Suppressor macrophage treated with lipopolysaccharide for 1 hour (primary cell): ENCODE results near the gene UBE2G2.
A peak's percentile ranks its signal among the peaks of the same experiment; 100 is the strongest.

ENCODE experiments used
- DNase-seq, 3 donors: peaks; one replicate each; pipeline ENCODE4 v3.0.0-alpha.2; 2020 to 2022

Gene UBE2G2

GRCh38 chr21:44814498-44815023, 12.9 kb upstream of the UBE2G2 start:
- no peak for DNase-seq

GRCh38 chr21:44813727-44814126, 12.1 kb upstream of the UBE2G2 start:
- no peak for DNase-seq

DNA sequence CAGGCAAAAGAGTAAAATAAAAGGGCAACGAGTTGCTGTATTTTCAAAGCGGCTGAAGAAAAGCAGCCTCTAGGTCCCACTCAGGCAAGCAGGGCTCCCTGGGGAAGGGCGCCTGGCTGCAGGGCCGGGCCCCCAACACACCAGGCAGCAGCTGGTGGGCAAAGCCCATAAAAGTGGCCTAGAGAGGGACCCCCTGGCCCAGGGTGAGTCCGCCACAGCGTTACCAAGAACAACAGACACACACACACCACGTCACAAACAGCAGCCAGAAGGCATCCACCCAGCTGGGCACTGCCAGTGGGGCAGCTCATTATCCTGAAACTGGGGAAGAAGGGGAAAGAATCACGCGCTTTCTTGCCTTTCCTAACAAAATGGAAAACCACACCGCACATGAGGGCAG, 11.5 kb upstream of the UBE2G2 start:
- DNase-seq: no peak

- DNase-seq: no peak
Observed at GRCh38 chr21:44812640-44813039, 11.0 kb upstream of the UBE2G2 start.

- no peak for DNase-seq
Observed at GRCh38 chr21:44810779-44811178, 9.2 kb upstream of the UBE2G2 start.

GRCh38 chr21:44805859-44806258, 4.2 kb upstream of the UBE2G2 start:
- no peak for DNase-seq

DNA sequence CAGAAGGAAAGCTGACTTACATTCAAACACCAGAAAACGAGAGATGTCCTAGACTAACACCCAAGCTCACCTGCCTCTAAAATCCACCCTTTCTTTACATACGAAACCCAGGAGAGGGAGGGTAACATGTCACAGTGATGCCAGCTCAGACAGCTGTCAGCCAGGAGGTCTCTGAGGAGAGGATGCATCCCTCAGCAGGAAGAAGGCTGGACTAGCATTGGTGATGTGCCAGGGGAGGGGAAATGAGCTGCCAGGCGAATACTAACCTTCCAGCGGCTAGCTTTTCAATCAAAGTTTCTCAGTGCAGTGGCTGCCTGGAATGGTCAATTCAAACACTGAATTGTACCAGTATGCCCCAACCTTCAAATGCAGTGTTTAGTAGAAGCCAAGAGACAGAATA, 3.6 kb upstream of the UBE2G2 start:
- no peak for DNase-seq

- no peak for DNase-seq
Observed at GRCh38 chr21:44804762-44805161, 3.1 kb upstream of the UBE2G2 start.

- no peak for DNase-seq
Observed at GRCh38 chr21:44803651-44804050, 2.0 kb upstream of the UBE2G2 start.

- DNase-seq: peak in 1 of 3 donors; percentile 13
Observed at GRCh38 chr21:44802396-44803153, 955 bp upstream of the UBE2G2 start.

GRCh38 chr21:44800971-44801467, 601 bp downstream of the UBE2G2 start:
- peak; percentile 28 to 44 (median 42) for DNase-seq

DNA sequence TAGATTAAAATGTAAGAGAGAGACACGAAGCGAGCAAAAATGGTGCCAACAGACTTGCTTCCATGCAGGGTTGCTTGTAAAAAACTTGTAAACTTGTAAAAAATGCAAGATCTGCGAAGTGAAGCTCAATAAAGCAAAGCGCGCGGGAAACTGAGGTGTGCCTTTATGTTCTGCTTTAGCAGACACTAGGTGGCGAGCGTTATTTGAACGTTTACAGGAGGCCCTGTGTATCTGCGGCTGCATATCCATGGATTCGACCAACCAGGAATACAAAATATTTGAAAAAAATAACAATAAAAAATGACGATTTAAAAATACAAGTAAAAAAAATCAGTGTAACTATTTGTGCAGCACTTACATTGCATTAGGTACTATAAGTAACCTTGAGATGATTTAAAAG, 1.5 kb downstream of the UBE2G2 start:
- DNase-seq: peak in 2 of 3 donors; percentile 22 to 29

GRCh38 chr21:44799646-44800045, 2.0 kb downstream of the UBE2G2 start:
- DNase-seq: no peak

DNA sequence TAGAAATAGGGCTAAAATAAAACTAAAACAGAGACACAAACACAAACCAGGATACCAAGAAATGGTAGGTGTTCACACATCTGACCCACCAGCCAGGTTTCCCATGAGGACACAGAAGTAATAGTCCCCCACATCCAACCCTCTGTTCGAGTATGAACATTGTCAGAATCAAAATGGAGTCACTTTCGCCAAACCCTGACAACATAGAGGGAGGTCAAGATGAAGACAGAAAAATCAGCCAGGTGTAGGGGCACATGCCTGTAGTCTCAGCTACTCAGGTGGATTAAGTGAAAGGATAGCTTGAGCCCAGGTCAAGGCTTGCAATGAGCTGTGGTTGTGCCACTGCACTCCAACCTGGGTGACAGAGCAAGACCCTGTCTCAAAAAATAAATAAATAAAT, 3.8 kb downstream of the UBE2G2 start:
- no peak for DNase-seq

DNA sequence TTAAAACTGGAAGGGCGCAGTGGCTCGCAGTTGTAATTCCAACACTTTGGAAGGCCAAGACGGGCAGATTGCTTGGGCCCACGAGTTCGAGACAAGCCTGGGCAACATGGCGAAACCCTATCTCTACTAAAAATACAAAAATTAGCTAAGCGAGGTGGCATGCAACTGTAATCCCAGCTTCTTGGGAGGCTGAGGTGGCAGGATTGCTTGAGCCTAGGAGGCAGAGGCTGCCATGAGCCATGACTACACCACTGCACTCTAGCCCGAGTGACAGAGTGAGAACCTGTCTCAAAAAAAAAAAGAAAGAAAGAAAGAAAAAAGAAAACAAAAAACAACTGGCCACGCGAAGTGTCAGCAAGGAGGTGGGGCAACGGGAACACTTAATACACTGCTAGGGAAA, 6.3 kb downstream of the UBE2G2 start:
- no peak for DNase-seq

- no peak for DNase-seq
Observed at GRCh38 chr21:44793592-44794374, 7.8 kb downstream of the UBE2G2 start.

- DNase-seq: peak; percentile 56 to 74 (median 69)
Observed at GRCh38 chr21:44792702-44793591, 8.7 kb downstream of the UBE2G2 start.

- no peak for DNase-seq
Observed at GRCh38 chr21:44791993-44792392, 9.6 kb downstream of the UBE2G2 start.

- no peak for DNase-seq
Observed at GRCh38 chr21:44791246-44791645, 10.4 kb downstream of the UBE2G2 start.

DNA sequence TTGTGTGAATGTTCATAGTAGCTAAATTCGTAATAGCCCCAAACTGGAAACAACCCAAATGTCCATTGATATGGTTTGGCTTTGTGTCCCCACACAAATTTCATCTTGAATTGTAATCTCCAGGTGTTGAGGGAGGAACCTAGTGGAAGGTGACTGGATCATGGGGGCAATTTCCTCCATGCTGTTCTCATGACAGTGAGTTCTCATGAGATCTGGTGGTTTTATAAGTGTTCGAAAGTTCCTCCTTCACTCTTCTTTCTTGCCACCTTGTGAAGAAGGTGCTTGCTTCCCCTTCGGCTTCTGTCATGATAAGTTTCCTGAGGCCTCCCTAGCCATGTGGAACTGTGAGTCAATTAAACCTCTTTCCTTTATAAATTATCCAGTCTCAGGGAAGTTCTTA, 11.3 kb downstream of the UBE2G2 start:
- DNase-seq: no peak

GRCh38 chr21:44789880-44790279, 11.7 kb downstream of the UBE2G2 start:
- peak in 2 of 3 donors; percentile 19 to 42 for DNase-seq

GRCh38 chr21:44785620-44786335, 15.8 kb downstream of the UBE2G2 start:
- no peak for DNase-seq
